OCI-LY1 (cell line): ENCODE measurements around the gene NOXA1.

Source experiments
- EZH2 ChIP-seq: fragments of 200-600 bp; sonication (generic), shearing (Covaris generic); IDR thresholded peaks from 2 replicates; pipeline ENCODE4 v1.8.0; 2017; ENCODE audit warnings: borderline replicate concordance, mixed run types, mild to moderate bottlenecking, antibody characterized with exemption, low read length, moderate library complexity, mixed read lengths
- TF ChIP-seq, protein P1 (sequence below): fragments of 200-600 bp; sonication (generic), shearing (Covaris generic); IDR thresholded peaks from 2 replicates; pipeline ENCODE4 v1.5.1; 2017; ENCODE audit warnings: mild to moderate bottlenecking, antibody characterized with exemption, low read length, moderate library complexity, mixed read lengths

DNA sequence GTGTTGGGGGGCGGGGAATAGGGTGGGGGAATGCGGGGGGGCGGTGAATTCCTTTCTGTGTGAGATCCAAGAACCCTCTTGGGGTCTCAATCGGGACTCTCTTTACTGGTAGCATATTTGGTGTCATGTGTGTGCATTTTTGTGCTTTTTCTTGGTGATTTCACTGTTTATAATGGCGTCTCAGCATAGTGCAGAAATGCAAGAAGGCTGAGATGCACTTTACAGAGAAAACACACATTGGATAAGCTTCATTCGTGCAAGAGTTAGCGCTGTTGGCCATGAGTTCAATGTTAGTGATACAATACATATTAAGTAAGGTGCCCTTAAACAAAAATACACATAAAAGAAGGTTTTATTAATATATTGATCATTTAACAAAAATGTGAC is 18.7 kb downstream of the NOXA1 start:
- TF ChIP-seq, protein P1, sequence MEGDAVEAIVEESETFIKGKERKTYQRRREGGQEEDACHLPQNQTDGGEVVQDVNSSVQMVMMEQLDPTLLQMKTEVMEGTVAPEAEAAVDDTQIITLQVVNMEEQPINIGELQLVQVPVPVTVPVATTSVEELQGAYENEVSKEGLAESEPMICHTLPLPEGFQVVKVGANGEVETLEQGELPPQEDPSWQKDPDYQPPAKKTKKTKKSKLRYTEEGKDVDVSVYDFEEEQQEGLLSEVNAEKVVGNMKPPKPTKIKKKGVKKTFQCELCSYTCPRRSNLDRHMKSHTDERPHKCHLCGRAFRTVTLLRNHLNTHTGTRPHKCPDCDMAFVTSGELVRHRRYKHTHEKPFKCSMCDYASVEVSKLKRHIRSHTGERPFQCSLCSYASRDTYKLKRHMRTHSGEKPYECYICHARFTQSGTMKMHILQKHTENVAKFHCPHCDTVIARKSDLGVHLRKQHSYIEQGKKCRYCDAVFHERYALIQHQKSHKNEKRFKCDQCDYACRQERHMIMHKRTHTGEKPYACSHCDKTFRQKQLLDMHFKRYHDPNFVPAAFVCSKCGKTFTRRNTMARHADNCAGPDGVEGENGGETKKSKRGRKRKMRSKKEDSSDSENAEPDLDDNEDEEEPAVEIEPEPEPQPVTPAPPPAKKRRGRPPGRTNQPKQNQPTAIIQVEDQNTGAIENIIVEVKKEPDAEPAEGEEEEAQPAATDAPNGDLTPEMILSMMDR, result no peak
- no peak for TF ChIP-seq EZH2
